Skeletal muscle satellite cell (primary cell): ENCODE measurements around the gene SLC28A2.
"Not testable (repeated sequence)": the region's sequence is repeated elsewhere in the genome, so short reads cannot be mapped to it uniquely, and the experiment has no call there.

Experiments used
- H3K27me3 ChIP-seq: 2 replicates; pipeline ENCODE4 v1.7.0; 2013; ENCODE audit warnings: low read length; ENCODE audit not compliant: control insufficient read depth, insufficient read depth
- H3K36me3 ChIP-seq: 2 replicates; pipeline ENCODE4 v1.7.0; 2013; ENCODE audit warnings: mild to moderate bottlenecking, control low read depth, low read length; ENCODE audit not compliant: insufficient read depth
- H3K4me1 ChIP-seq: 2 replicates; pipeline ENCODE4 v1.7.0; 2013; ENCODE audit warnings: low read length; ENCODE audit not compliant: control insufficient read depth, insufficient read depth
- H3K4me2 ChIP-seq: 2 replicates; pipeline ENCODE4 v1.7.0; 2013; ENCODE audit warnings: mild to moderate bottlenecking, low read length
- H3K4me3 ChIP-seq: 2 replicates; pipeline ENCODE4 v1.7.0; 2013; ENCODE audit warnings: low read length
- H3K9ac ChIP-seq: 2 replicates; pipeline ENCODE4 v1.7.0; 2013; ENCODE audit warnings: mild to moderate bottlenecking, low read depth, low read length, moderate library complexity
- H3K9me3 ChIP-seq: replicated peaks from 2 replicates; pipeline ENCODE4 v1.7.0; 2013; ENCODE audit warnings: mild to moderate bottlenecking, control low read depth, low read length

Gene SLC28A2

DNA sequence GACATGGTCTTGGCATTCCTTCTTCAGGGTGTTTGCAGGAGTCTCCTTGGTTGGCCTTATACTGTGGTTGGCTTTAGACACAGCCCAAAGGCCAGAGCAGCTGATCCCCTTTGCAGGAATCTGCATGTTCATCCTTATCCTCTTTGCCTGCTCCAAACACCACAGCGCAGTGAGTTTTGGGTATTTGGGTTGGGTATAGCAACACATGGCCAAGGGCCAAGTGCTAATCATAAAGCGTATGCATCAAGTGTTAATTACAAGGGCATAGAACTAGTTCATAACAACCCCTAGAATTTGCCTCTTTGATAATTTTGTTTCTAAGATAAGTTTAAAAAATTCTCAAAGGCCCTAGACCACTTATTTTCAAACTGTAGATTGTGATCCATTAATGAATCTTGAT lies 11.8 kb downstream of the SLC28A2 start:
- H3K4me2 ChIP-seq, result no peak overlapping the region
- H3K9ac ChIP-seq, result no peak overlapping the region
- no peaks in the 10 kb centered on the region for H3K36me3 ChIP-seq
- peaks cover 3% of the 10 kb centered on the region for H3K27me3 ChIP-seq
- no peak overlapping the region for H3K4me3 ChIP-seq
- H3K4me1 ChIP-seq, result no peaks in the 10 kb centered on the region
- no peaks in the 10 kb centered on the region for H3K9me3 ChIP-seq

DNA sequence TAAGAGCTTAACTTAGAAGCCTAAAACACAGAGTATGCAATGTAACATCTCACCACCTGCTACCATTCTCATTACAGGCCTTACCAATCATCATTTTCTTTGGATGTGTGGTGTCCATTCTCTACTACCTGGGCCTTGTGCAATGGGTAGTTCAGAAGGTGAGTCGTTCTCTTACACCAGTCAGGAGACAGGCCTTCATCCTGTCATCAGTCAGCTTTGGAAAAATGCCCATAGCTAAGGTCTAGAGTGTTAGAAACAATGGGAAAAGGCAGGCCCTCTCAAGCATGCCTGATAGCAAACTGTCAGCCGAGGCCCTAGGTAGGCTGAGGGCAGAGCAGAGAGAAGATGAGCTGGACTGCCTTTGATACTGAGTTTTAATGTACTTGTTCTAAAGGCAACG lies 13.5 kb downstream of the SLC28A2 start:
- Histone ChIP-seq H3K27me3 (peaks cover 3% of the 10 kb centered on the region), H3K9me3 (no peaks in the 10 kb centered on the region), H3K4me2 (no peak overlapping the region), H3K9ac (no peak overlapping the region), H3K4me1 (no peaks in the 10 kb centered on the region), H3K36me3 (no peaks in the 10 kb centered on the region), H3K4me3 (no peak overlapping the region)

GRCh38 chr15:45268135-45268534 lies 16.1 kb downstream of the SLC28A2 start:
- Histone ChIP-seq H3K36me3 (no peaks in the 10 kb centered on the region), H3K4me1 (no peaks in the 10 kb centered on the region), H3K27me3 (peaks cover 3% of the 10 kb centered on the region), H3K4me3 (no peak overlapping the region), H3K9me3 (no peaks in the 10 kb centered on the region), H3K4me2 (no peak overlapping the region), H3K9ac (no peak overlapping the region)

- H3K9ac ChIP-seq, result no peak overlapping the region
- H3K9me3 ChIP-seq, result no peaks in the 10 kb centered on the region
- no peak overlapping the region for H3K4me2 ChIP-seq
- H3K36me3 ChIP-seq, result no peaks in the 10 kb centered on the region
- H3K27me3 ChIP-seq, result no peaks in the 10 kb centered on the region
- no peak overlapping the region for H3K4me3 ChIP-seq
- H3K4me1 ChIP-seq, result peaks cover 4% of the 10 kb centered on the region
Measured at GRCh38 chr15:45274636-45275380, 22.8 kb downstream of the SLC28A2 start.

DNA sequence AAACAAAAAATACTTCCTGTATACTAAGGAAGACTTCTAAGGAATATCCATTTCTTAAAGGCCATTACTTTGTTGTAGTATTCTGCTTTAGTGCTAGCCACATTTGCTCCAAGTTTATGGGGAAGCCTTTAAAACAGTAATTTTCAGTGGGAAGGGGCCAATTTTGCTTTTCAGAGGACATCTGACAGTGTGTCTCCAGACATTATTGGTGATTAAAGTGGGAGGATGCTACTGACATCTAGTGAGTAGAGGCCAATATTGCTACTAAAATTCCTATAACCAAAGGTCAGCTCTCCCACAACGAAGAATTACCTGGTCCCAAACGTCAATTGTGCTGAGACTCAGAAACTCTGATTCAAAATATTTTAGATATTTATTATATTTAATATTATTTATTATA lies 24.8 kb downstream of the SLC28A2 start:
- Histone ChIP-seq H3K4me1 (peaks cover 4% of the 10 kb centered on the region), H3K27me3 (no peaks in the 10 kb centered on the region), H3K4me2 (no peak overlapping the region), H3K36me3 (no peaks in the 10 kb centered on the region), H3K9me3 (no peaks in the 10 kb centered on the region), H3K9ac (no peak overlapping the region), H3K4me3 (no peak overlapping the region)

DNA sequence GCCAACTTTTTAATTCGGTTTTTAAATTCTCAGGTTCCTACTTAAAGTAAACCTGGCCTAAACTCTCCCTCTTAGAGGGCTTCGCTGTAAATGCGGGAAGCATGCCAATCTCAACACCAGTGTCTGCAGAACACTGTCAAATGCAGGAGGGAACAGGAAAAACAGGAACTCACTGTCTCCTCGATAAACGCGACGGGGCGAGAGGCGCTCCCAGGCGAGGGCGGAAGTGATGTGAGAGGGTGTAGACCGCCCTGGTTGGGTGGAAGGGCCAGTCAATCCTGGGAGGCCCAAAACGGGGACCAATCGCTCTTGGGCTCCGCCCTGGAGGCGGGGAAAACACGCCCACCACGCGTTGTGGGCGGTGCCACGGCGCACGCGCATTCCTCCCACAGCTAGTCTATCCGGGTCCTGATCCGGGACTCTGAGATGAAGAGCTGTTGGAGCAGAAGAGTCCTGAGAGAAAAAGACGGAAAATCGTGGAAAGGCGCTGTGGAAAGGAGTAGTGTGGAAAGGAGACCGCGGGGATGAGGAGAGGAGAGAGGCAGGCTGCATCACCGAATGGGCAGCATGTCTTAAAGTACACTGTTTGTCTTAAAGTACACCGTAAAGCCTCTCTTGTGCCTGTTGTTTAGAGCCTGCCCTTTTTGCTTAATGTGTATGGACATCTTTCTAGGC lies 27.1 kb downstream of the SLC28A2 start:
- Histone ChIP-seq H3K27me3 (peaks cover 1% of the 10 kb centered on the region), H3K9ac (peak overlapping the region; percentile 86), H3K9me3 (no peaks in the 10 kb centered on the region), H3K4me1 (peaks cover 4% of the 10 kb centered on the region), H3K4me2 (peak overlapping the region; percentile 95), H3K4me3 (peak overlapping the region; percentile 88), H3K36me3 (no peaks in the 10 kb centered on the region)

DNA sequence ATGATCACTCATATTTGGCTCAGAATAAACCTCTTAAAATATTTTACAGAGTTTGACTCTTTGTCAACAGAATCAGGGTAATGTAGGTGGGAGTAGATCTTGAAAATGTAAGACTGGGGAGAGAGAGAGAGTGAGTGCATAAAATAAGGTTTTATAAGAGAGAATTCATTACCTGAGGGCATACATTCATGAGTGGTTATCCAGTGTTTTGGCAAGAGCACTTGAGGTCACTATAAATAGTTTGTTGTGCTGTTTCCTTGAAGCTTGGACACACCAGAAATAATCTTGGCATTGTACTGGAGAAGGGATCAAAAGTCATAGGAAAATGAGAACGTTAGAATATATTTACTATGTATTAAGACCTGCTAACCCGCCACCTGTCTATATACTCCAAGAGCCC lies 33.4 kb downstream of the SLC28A2 start:
- H3K9ac ChIP-seq, result no peak overlapping the region
- no peaks in the 10 kb centered on the region for H3K9me3 ChIP-seq
- H3K4me3 ChIP-seq, result no peak overlapping the region
- no peaks in the 10 kb centered on the region for H3K4me1 ChIP-seq
- H3K4me2 ChIP-seq, result no peak overlapping the region
- H3K27me3 ChIP-seq, result peaks cover 3% of the 10 kb centered on the region
- no peaks in the 10 kb centered on the region for H3K36me3 ChIP-seq

DNA sequence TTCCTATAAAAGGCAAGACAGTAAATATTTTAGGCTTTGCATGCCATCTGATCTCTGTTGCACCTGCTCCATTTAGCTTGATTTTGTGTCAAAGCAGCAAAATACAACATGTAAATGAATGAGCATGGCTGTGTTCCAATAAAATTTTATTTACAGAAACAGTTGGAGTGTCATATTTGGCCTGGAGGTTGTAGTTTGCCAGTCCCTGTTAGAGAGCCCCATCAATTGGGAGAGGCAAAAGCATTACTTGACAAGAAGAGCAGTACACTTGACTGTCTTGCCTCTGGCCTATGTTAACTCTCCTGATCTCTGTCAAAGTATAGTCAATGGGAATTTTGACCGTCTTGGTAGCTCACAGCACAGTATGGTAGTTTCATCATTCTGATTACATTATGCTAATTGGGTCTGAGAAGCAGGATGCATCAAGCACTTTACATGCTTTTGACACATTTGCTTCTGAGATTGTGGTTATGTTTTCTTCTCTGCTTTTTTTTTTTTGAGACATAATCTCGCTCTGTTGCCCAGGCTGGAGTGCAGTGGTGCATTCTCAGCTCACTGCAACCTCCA lies 35.4 kb downstream of the SLC28A2 start:
- Histone ChIP-seq H3K36me3 (no peaks in the 10 kb centered on the region), H3K4me1 (no peaks in the 10 kb centered on the region), H3K27me3 (peaks cover 3% of the 10 kb centered on the region), H3K9ac (no peak overlapping the region), H3K4me3 (no peak overlapping the region), H3K9me3 (no peaks in the 10 kb centered on the region), H3K4me2 (no peak overlapping the region)

GRCh38 chr15:45288947-45289346 lies 36.9 kb downstream of the SLC28A2 start:
- Histone ChIP-seq H3K4me1 (no peaks in the 10 kb centered on the region), H3K4me3 (no peak overlapping the region), H3K9me3 (no peaks in the 10 kb centered on the region), H3K36me3 (no peaks in the 10 kb centered on the region), H3K27me3 (peaks cover 3% of the 10 kb centered on the region), H3K4me2 (no peak overlapping the region), H3K9ac (no peak overlapping the region)

DNA sequence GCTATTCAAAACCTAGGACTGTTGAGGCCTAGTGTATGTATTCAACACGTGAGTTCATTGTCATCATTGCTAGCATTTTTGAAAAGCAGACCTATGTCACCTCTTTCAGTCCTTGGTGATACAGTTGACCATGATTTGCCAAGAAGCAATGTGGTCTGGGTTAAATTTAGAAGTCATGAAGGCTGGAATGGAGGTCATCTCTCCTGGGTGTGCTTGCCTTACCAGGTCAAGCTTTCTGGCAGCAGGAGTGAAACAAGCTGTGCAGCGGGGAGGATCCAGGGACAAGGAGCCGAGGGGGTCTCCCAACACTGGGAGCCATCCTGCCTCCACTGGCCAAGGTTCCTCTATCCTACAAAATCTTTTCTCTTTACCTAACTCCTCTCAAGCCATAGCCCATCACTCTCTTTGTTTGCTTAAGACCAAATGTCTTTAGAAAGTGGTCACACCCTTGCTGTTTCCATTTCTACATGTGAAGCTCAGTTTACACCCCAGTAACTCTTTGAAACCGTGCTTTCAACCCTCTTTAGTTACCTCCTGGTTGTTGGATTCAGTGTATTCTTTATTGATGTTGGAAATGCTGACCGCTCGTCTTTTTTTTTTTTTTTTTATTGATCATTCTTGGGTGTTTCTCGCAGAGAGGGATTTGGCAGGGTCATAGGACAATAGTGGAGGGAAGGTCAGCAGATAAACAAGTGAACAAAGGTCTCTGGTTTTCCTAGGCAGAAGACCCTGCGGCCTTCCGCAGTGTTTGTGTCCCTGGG lies 40.0 kb downstream of the SLC28A2 start:
- H3K4me1 ChIP-seq, result no peaks in the 10 kb centered on the region
- no peak overlapping the region for H3K9ac ChIP-seq
- no peak overlapping the region for H3K4me3 ChIP-seq
- no peaks in the 10 kb centered on the region for H3K36me3 ChIP-seq
- H3K27me3 ChIP-seq, result no peaks in the 10 kb centered on the region
- H3K4me2 ChIP-seq, result no peak overlapping the region
- H3K9me3 ChIP-seq, result no peaks in the 10 kb centered on the region

- H3K4me3 ChIP-seq, H3K4me1 ChIP-seq, H3K9me3 ChIP-seq, H3K4me2 ChIP-seq, H3K36me3 ChIP-seq, H3K27me3 ChIP-seq, H3K9ac ChIP-seq: not testable (repeated sequence)
Measured at GRCh38 chr15:45293326-45293725, 41.3 kb downstream of the SLC28A2 start.
